Mesendoderm (in vitro differentiated cells): ENCODE measurements around the gene HPD.

Source experiments
- DNase-seq: peaks from one replicate; pipeline ENCODE4 v3.0.0; 2013
- H2AK5ac ChIP-seq: 2 replicates; pipeline ENCODE4 v1.6.1; 2013; ENCODE audit warnings: low read length, inconsistent platforms
- H2BK120ac ChIP-seq: 2 replicates; pipeline ENCODE4 v1.6.1; 2013; ENCODE audit warnings: low read depth, mild to moderate bottlenecking, low read length, moderate library complexity, mixed read lengths
- H2BK15ac ChIP-seq: replicated peaks from 2 replicates; pipeline ENCODE4 v1.6.1; 2013; ENCODE audit warnings: low read depth, mild to moderate bottlenecking, moderate library complexity
- H2BK5ac ChIP-seq: 2 replicates; pipeline ENCODE4 v1.6.1; 2013; ENCODE audit warnings: low read length, inconsistent platforms
- H3K18ac ChIP-seq: 2 replicates; pipeline ENCODE4 v1.6.1; 2013; ENCODE audit warnings: mild to moderate bottlenecking, low read length, mixed read lengths
- H3K23ac ChIP-seq: one replicate; pipeline ENCODE4 v1.6.1; 2013; ENCODE audit warnings: low read length
- H3K27ac ChIP-seq: 2 replicates; pipeline ENCODE4 v1.5.1; 2013; ENCODE audit warnings: low read depth, mild to moderate bottlenecking, inconsistent platforms, low read length, moderate library complexity
- H3K27me3 ChIP-seq: 2 replicates; pipeline ENCODE4 v1.6.1; 2013; ENCODE audit warnings: low read length, control low read depth, mild to moderate bottlenecking, inconsistent platforms; ENCODE audit not compliant: insufficient read depth, poor library complexity
- H3K36me3 ChIP-seq: 2 replicates; pipeline ENCODE4 v1.6.1; 2013; ENCODE audit warnings: low read length, inconsistent platforms; ENCODE audit not compliant: control insufficient read depth, insufficient read depth
- H3K4ac ChIP-seq: one replicate; pipeline ENCODE4 v1.6.1; 2013; ENCODE audit warnings: low read depth, mild to moderate bottlenecking, low read length, moderate library complexity
- H3K4me1 ChIP-seq: 2 replicates; pipeline ENCODE4 v1.6.1; 2013; ENCODE audit warnings: low read depth, low read length, inconsistent platforms; ENCODE audit not compliant: control insufficient read depth
- H3K4me2 ChIP-seq: 2 replicates; pipeline ENCODE4 v1.6.1; 2013; ENCODE audit warnings: low read length
- H3K4me3 ChIP-seq: 2 replicates; pipeline ENCODE4 v1.5.1; 2013; ENCODE audit warnings: mild to moderate bottlenecking, low read length
- H3K56ac ChIP-seq: one replicate; pipeline ENCODE4 v1.6.1; 2013; ENCODE audit warnings: low read length
- H3K79me1 ChIP-seq: 2 replicates; pipeline ENCODE4 v1.6.1; 2013; ENCODE audit warnings: low read length, inconsistent platforms
- H3K79me2 ChIP-seq: 2 replicates; pipeline ENCODE4 v1.6.1; 2013; ENCODE audit warnings: mild to moderate bottlenecking, low read length; ENCODE audit not compliant: control insufficient read depth, insufficient read depth
- H3K9ac ChIP-seq: 2 replicates; pipeline ENCODE4 v1.6.1; 2013; ENCODE audit warnings: low read length, inconsistent platforms
- H4K5ac ChIP-seq: one replicate; pipeline ENCODE4 v1.6.1; 2013; ENCODE audit warnings: low read length
- H4K8ac ChIP-seq: one replicate; pipeline ENCODE4 v1.6.1; 2013; ENCODE audit warnings: low read depth, mild to moderate bottlenecking, control low read depth, low read length, moderate library complexity
- WGBS: extraction: QIAGEN DNeasy Blood & Tissue Kit; methylation state at CpG from one replicate; pipeline ENCODE4 v1.1.7; 2013; ENCODE audit warnings: low lambda C conversion rate, missing lambda C conversion rate; ENCODE audit not compliant: insufficient coverage; ENCODE audit errors: extremely low coverage; 5-methylcytosine and 5-hydroxymethylcytosine counted together

HPD gene

GRCh38 chr12:121803861-121804416, 54.7 kb downstream of the HPD start, which contains the start of gene SETD1B:
Gene SETD1B, plus strand, starts transcription at chr12:121804009. Its CDS starts 729 bp downstream, at chr12:121804738.
- peak within 1 kb of the TSS; percentile 29 for H3K23ac ChIP-seq
- H3K56ac ChIP-seq, result peak within 1 kb of the TSS; percentile 94
- WGBS, result no CpG with 5 or more reads among the region's 74 CpGs
- H3K4me1 ChIP-seq, result peaks cover 2% of the 10 kb centered on the region
- H2BK120ac ChIP-seq, result peak within 1 kb of the TSS; percentile 93
- peak within 1 kb of the TSS; percentile 75 for H3K4me3 ChIP-seq
- peak within 1 kb of the TSS; percentile 97 for H3K18ac ChIP-seq
- peak within 1 kb of the TSS; percentile 99 for H3K9ac ChIP-seq
- H3K79me2 ChIP-seq, result peaks cover 53% of the 10 kb centered on the region
- peak within 1 kb of the TSS; percentile 99 for H3K4ac ChIP-seq
- peaks cover 9% of the 10 kb centered on the region for H3K79me1 ChIP-seq
- peak within 1 kb of the TSS; percentile 59 for H2BK15ac ChIP-seq
- peak within 1 kb of the TSS; percentile 81 for H2BK5ac ChIP-seq
- H3K36me3 ChIP-seq, result no peaks in the 10 kb centered on the region
- peak within 1 kb of the TSS; percentile 93 for H4K8ac ChIP-seq
- peak within 1 kb of the TSS; percentile 95 for H3K4me2 ChIP-seq
- peak within 1 kb of the TSS; percentile 90 for H3K27ac ChIP-seq
- H2AK5ac ChIP-seq, result no peak within 1 kb of the TSS
- no peaks in the 10 kb centered on the region for H3K27me3 ChIP-seq
- H4K5ac ChIP-seq, result no peak within 1 kb of the TSS
- DNase-seq, result peak; percentile 80

DNA sequence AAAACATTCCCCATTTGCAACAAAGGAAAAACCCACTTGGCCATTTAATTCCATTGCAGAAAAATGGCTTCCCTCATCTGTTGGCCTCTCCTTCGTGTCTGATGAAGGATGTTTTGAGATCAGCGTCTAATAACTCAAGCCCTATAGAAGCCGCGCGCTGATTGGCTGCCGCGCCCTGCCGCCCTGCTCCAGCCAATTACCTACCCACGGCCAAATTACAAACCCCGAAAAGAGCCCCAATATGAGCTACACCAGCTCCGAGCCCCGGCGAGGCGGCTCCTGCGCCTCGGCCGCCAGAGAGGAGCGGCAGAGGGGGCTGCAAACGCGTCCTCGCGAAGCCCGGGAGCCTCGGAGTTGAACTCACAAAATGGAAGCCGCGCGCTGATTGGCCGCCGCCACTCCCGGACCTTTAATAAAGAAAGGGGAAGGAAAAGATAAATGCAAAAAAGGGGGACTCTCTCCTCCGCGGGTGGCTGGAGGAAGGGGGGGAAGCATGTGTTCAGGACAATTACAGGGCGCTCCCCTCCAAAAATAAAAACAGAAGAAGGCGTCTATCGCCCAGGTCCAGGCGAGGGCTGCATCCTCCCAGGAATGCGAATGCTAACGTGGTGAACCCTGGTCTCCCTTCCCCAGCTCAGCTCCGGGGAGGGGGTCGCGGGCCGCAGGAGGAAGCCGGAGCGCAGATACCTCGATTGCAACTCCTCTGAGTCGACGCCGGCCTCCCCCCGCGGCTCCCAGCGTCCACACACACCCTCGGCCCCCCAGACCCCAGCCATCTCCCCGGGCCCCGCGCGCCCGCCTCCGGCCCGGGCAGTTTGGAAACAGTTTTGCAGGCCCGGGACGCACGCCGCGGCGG, 55.6 kb downstream of the HPD start:
- Histone ChIP-seq H3K79me1 (peaks cover 5% of the 10 kb centered on the region), H3K9ac (peak overlapping the region; percentile 99), H3K4me3 (peak overlapping the region; percentile 87), H3K4ac (peak overlapping the region; percentile 99), H2BK120ac (peak overlapping the region; percentile 93), H2BK15ac (no peak overlapping the region), H3K4me2 (peak overlapping the region; percentile 95), H3K4me1 (peaks cover 5% of the 10 kb centered on the region), H3K56ac (peak overlapping the region; percentile 94), H3K27ac (peak overlapping the region; percentile 90), H3K79me2 (peaks cover 54% of the 10 kb centered on the region), H3K18ac (peak overlapping the region; percentile 97), H3K27me3 (no peaks in the 10 kb centered on the region), H3K36me3 (no peaks in the 10 kb centered on the region), H2AK5ac (no peak overlapping the region), H4K8ac (peak overlapping the region; percentile 93), H2BK5ac (peak overlapping the region; percentile 94), H3K23ac (peak overlapping the region; percentile 29), H4K5ac (no peak overlapping the region)
- peak; percentile 97 for DNase-seq
- no CpG with 5 or more reads among the region's 65 CpGs for WGBS

DNA sequence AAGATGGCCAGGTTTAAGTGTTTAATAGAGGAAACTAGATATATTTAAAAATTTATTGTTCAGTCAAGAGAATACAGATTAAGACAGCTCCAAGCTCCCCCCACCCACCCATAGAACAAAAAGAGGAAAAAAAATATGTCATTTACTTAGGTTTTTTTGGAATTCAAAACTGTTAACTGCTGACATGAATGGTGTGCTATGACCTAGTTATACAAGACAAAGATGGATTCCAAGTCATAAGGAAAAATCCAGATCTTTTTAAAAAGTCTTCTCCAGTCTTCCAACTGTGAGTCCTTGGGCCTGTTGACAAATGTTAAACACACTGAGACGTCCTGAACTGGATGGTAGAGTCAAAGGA, 56.2 kb downstream of the HPD start:
- H3K36me3 ChIP-seq, result no peaks in the 10 kb centered on the region
- peak overlapping the region; percentile 87 for H3K4me3 ChIP-seq
- no peak for DNase-seq
- no peak overlapping the region for H3K18ac ChIP-seq
- H3K23ac ChIP-seq, result no peak overlapping the region
- H4K5ac ChIP-seq, result no peak overlapping the region
- H3K4me2 ChIP-seq, result peak overlapping the region; percentile 93
- no peak overlapping the region for H4K8ac ChIP-seq
- peak overlapping the region; percentile 99 for H3K9ac ChIP-seq
- H2BK5ac ChIP-seq, result peak overlapping the region; percentile 94
- peaks cover 11% of the 10 kb centered on the region for H3K4me1 ChIP-seq
- no peak overlapping the region for H2AK5ac ChIP-seq
- no peak overlapping the region for H2BK15ac ChIP-seq
- WGBS, result no CpG with 5 or more reads among the region's 1 CpG
- H3K4ac ChIP-seq, result no peak overlapping the region
- no peak overlapping the region for H2BK120ac ChIP-seq
- H3K79me1 ChIP-seq, result peaks cover 4% of the 10 kb centered on the region
- no peaks in the 10 kb centered on the region for H3K27me3 ChIP-seq
- peak overlapping the region; percentile 90 for H3K27ac ChIP-seq
- peak overlapping the region; percentile 94 for H3K56ac ChIP-seq
- peaks cover 58% of the 10 kb centered on the region for H3K79me2 ChIP-seq

DNA sequence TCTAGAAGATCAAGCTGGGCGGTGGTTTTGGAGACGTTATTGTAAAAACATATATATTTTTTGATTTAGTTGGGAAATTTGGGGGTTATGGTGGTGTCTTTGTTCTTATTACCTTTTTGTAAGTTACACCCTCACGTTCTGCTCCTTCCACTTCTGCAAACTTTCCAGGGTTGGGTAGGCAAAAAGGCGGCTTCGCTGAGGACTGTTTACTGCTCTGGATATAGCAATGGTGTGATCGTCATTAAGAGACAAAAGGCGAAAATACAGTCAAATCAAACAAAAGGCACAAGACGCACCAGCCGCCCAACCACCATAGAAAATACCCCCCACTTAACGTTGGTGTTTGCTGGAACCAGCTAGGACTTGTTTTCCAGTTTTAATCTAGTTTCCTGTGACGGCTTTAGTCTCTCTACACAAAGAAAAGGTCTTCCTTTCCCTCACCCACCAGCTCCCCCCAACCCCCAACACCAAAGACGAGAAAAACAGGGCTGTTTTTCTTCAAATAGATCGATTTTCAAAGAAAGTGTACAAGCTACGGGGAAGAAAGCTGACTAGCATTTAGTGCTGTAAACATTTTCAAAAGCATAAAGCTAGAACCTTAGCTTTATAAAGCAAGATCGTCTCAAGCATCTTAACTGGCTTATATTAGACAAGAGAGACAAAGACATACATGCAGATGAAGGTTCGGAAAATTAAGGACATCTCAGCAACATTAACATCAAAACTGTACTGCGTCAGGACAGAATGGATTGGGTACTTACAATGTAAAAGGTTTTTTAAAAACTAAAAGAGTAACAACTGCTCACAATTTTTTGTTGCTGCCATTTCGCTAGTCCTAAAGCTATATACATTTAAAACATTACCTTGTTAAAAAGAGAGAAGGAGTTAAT, 56.8 kb downstream of the HPD start:
- DNase-seq, result peak; percentile 65
- Histone ChIP-seq H3K79me1 (peaks cover 1% of the 10 kb centered on the region), H3K18ac (peak overlapping the region; percentile 100), H3K4me2 (peak overlapping the region; percentile 90), H3K4ac (peak overlapping the region; percentile 100), H3K79me2 (peaks cover 58% of the 10 kb centered on the region), H3K4me1 (peaks cover 14% of the 10 kb centered on the region), H3K56ac (peak overlapping the region; percentile 97), H3K36me3 (no peaks in the 10 kb centered on the region), H3K9ac (peak overlapping the region; percentile 99), H3K27me3 (no peaks in the 10 kb centered on the region), H2AK5ac (peak overlapping the region; percentile 83), H3K4me3 (peak overlapping the region; percentile 79), H2BK120ac (peak overlapping the region; percentile 98), H3K27ac (peak overlapping the region; percentile 100), H2BK5ac (peak overlapping the region; percentile 91), H4K5ac (peak overlapping the region; percentile 94), H2BK15ac (no peak overlapping the region), H4K8ac (no peak overlapping the region), H3K23ac (peak overlapping the region; percentile 94)
- no CpG with 5 or more reads among the region's 18 CpGs for WGBS

- Histone ChIP-seq H3K4ac (peak overlapping the region; percentile 100), H3K27me3 (no peaks in the 10 kb centered on the region), H3K4me2 (peak overlapping the region; percentile 90), H3K9ac (peak overlapping the region; percentile 99), H3K79me1 (peaks cover 5% of the 10 kb centered on the region), H4K8ac (peak overlapping the region; percentile 98), H3K27ac (peak overlapping the region; percentile 100), H3K56ac (peak overlapping the region; percentile 97), H2BK5ac (peak overlapping the region; percentile 91), H3K36me3 (no peaks in the 10 kb centered on the region), H3K4me1 (peaks cover 14% of the 10 kb centered on the region), H3K18ac (peak overlapping the region; percentile 100), H3K4me3 (peak overlapping the region; percentile 79), H3K23ac (peak overlapping the region; percentile 74), H2AK5ac (peak overlapping the region; percentile 54), H2BK15ac (peak overlapping the region; percentile 75), H3K79me2 (peaks cover 53% of the 10 kb centered on the region), H4K5ac (no peak overlapping the region), H2BK120ac (peak overlapping the region; percentile 98)
- DNase-seq, result peak; percentile 83
- no CpG with 5 or more reads among the region's 86 CpGs for WGBS
Measured at GRCh38 chr12:121800694-121801594, 57.7 kb downstream of the HPD start.
